H9 (cell line): ENCODE data around the gene FAAH. TPM values are rescaled to one million over a fixed set of nuclear protein-coding genes. Genes with fewer than 3 reads are reported as not detected.

ENCODE experiments used
- DNase-seq: peaks from one replicate; pipeline ENCODE4 v3.0.0-alpha.2; 2017
- H2AFZ ChIP-seq: one replicate; pipeline ENCODE4 v1.6.1; 2013; ENCODE audit warnings: mild to moderate bottlenecking, low read length, control low read depth, moderate library complexity
- H2AK5ac ChIP-seq: 2 replicates; pipeline ENCODE4 v1.6.1; 2013; ENCODE audit warnings: low read length, control low read depth, mixed read lengths; ENCODE audit not compliant: insufficient read length
- H2BK120ac ChIP-seq: one replicate; pipeline ENCODE4 v1.6.1; 2013; ENCODE audit warnings: low read depth, mild to moderate bottlenecking, low read length, control low read depth, inconsistent platforms; ENCODE audit not compliant: poor library complexity, severe bottlenecking
- H2BK12ac ChIP-seq: 2 replicates; pipeline ENCODE4 v1.6.1; 2013; ENCODE audit warnings: low read length, control low read depth, mixed read lengths, low read depth; ENCODE audit not compliant: insufficient read length
- H2BK15ac ChIP-seq: 2 replicates; pipeline ENCODE4 v1.6.1; 2013; ENCODE audit warnings: low read depth, low read length, control low read depth
- H2BK20ac ChIP-seq: one replicate; pipeline ENCODE4 v1.6.1; 2013; ENCODE audit warnings: low read depth, mild to moderate bottlenecking, low read length, control low read depth, inconsistent platforms; ENCODE audit not compliant: poor library complexity, severe bottlenecking
- H2BK5ac ChIP-seq: 2 replicates; pipeline ENCODE4 v1.6.1; 2013; ENCODE audit warnings: low read length, control low read depth, mixed read lengths; ENCODE audit not compliant: insufficient read length
- H3K14ac ChIP-seq: 2 replicates; pipeline ENCODE4 v1.6.1; 2013; ENCODE audit warnings: low read length, control low read depth; ENCODE audit not compliant: insufficient read depth
- H3K18ac ChIP-seq: 2 replicates; pipeline ENCODE4 v1.6.1; 2013; ENCODE audit warnings: low read depth, mild to moderate bottlenecking, mixed read lengths, low read length, control low read depth; ENCODE audit not compliant: insufficient read length
- H3K23ac ChIP-seq: 2 replicates; pipeline ENCODE4 v1.6.1; 2013; ENCODE audit warnings: low read length, control low read depth, mixed read lengths, low read depth; ENCODE audit not compliant: insufficient read length
- H3K23me2 ChIP-seq: 2 replicates; pipeline ENCODE4 v1.6.1; 2013; ENCODE audit warnings: low read depth, mild to moderate bottlenecking, mixed read lengths, low read length, control low read depth; ENCODE audit not compliant: insufficient read length, poor library complexity, severe bottlenecking
- H3K27ac ChIP-seq: 2 replicates; pipeline ENCODE4 v1.5.1; 2013; ENCODE audit warnings: low read length, control low read depth, mixed read lengths, low read depth; ENCODE audit not compliant: insufficient read length
- H3K27me3 ChIP-seq: 2 replicates; pipeline ENCODE4 v1.6.1; 2013; ENCODE audit warnings: low read length, control low read depth, inconsistent platforms; ENCODE audit not compliant: insufficient read depth
- H3K4ac ChIP-seq: 2 replicates; pipeline ENCODE4 v1.6.1; 2013; ENCODE audit warnings: low read depth, mild to moderate bottlenecking, control low read depth, inconsistent platforms, low read length, moderate library complexity
- H3K4me1 ChIP-seq: 2 replicates; pipeline ENCODE4 v1.6.1; 2013; ENCODE audit warnings: low read length, control low read depth, inconsistent platforms; ENCODE audit not compliant: insufficient read depth
- H3K4me2 ChIP-seq: 2 replicates; pipeline ENCODE4 v1.6.1; 2013; ENCODE audit warnings: low read length, control low read depth, mixed read lengths; ENCODE audit not compliant: insufficient read length, insufficient read depth
- H3K56ac ChIP-seq: 2 replicates; pipeline ENCODE4 v1.6.1; 2013; ENCODE audit warnings: low read depth, mild to moderate bottlenecking, mixed read lengths, low read length, control low read depth; ENCODE audit not compliant: insufficient read length
- H3K79me1 ChIP-seq: 2 replicates; pipeline ENCODE4 v1.6.1; 2013; ENCODE audit warnings: low read depth, mild to moderate bottlenecking, moderate library complexity, low read length, control low read depth, inconsistent platforms; ENCODE audit not compliant: insufficient read depth, poor library complexity, severe bottlenecking
- H3K79me2 ChIP-seq: 2 replicates; pipeline ENCODE4 v1.6.1; 2013; ENCODE audit warnings: low read length, control low read depth, inconsistent platforms; ENCODE audit not compliant: insufficient read depth
- H3K9ac ChIP-seq: 2 replicates; pipeline ENCODE4 v1.6.1; 2013; ENCODE audit warnings: low read length, control low read depth, mixed read lengths; ENCODE audit not compliant: insufficient read length; ENCODE audit errors: extremely low read depth
- H3K9me3 ChIP-seq: one replicate; pipeline ENCODE4 v1.6.1; 2013; ENCODE audit warnings: low read depth, low read length, inconsistent platforms; ENCODE audit not compliant: control insufficient read depth
- H3T11ph ChIP-seq: one replicate; pipeline ENCODE4 v1.6.1; 2013; ENCODE audit warnings: mild to moderate bottlenecking, low read length, control low read depth, inconsistent platforms
- H4K20me1 ChIP-seq: one replicate; pipeline ENCODE4 v1.6.1; 2013; ENCODE audit not compliant: control insufficient read depth, insufficient read length, insufficient read depth
- H4K5ac ChIP-seq: 2 replicates; pipeline ENCODE4 v1.6.1; 2013; ENCODE audit warnings: low read depth, mild to moderate bottlenecking, mixed read lengths, low read length, control low read depth; ENCODE audit not compliant: insufficient read length
- H4K8ac ChIP-seq: replicated peaks from 2 replicates; pipeline ENCODE4 v1.6.1; 2013; ENCODE audit warnings: low read length, control low read depth, mixed read lengths, low read depth; ENCODE audit not compliant: insufficient read length
- H4K91ac ChIP-seq: 2 replicates; pipeline ENCODE4 v1.6.1; 2013; ENCODE audit warnings: low read depth, mild to moderate bottlenecking, moderate library complexity, mixed read lengths, low read length, control low read depth; ENCODE audit not compliant: insufficient read length
- H3K27ac Mint-ChIP-seq, 3 experiments: 2 replicates in 2 of 3; 3 replicates in 1 of 3; pipeline ENCODE4 v1.8.0; 2020 to 2021; ENCODE audit warnings: mixed read lengths in 3 of 3, mild to moderate bottlenecking in 1 of 3, moderate library complexity in 1 of 3
- H3K27me3 Mint-ChIP-seq: 2 replicates; pipeline ENCODE4 v1.8.0; 2021; ENCODE audit warnings: low read depth, mild to moderate bottlenecking, moderate library complexity, mixed read lengths
- H3K36me3 Mint-ChIP-seq, 3 experiments: 2 replicates in 2 of 3; 3 replicates in 1 of 3; pipeline ENCODE4 v1.8.0; 2020 to 2021; ENCODE audit warnings: low read depth in 3 of 3, mixed read lengths in 3 of 3; ENCODE audit not compliant: insufficient read depth in 1 of 3
- H3K4me1 Mint-ChIP-seq, 2 experiments: 2 replicates each; pipeline ENCODE4 v1.8.0; 2020; ENCODE audit warnings: mixed read lengths in 2 of 2
- H3K4me3 Mint-ChIP-seq, 2 experiments: 2 replicates in 1 of 2; 3 replicates in 1 of 2; pipeline ENCODE4 v1.8.0; 2020 to 2021; ENCODE audit warnings: mild to moderate bottlenecking in 2 of 2, mixed read lengths in 2 of 2, moderate library complexity in 1 of 2
- H3K9me3 Mint-ChIP-seq, 2 experiments: 2 replicates in 1 of 2; 3 replicates in 1 of 2; pipeline ENCODE4 v1.8.0; 2020; ENCODE audit warnings: mild to moderate bottlenecking in 2 of 2, mixed read lengths in 2 of 2, moderate library complexity in 1 of 2
- CTCF ChIP-seq: fragments of 200-600 bp; sonication (generic); conservative IDR thresholded peaks from 3 replicates; pipeline ENCODE4 v1.8.0; 2021; ENCODE audit warnings: antibody characterized with exemption, mild to moderate bottlenecking
- WGBS: extraction: QIAGEN DNeasy Blood & Tissue Kit; methylation state at CpG from one replicate; pipeline ENCODE4 v1.1.7; 2013; ENCODE audit warnings: missing lambda C conversion rate, low lambda C conversion rate, mixed read lengths; ENCODE audit not compliant: insufficient read length; ENCODE audit errors: extremely low coverage; 5-methylcytosine and 5-hydroxymethylcytosine counted together
- total RNA-seq: library from RNA; stranded (reverse); gene quantifications from 2 replicates; pipeline ENCODE4 v1.2.1, GENCODE V29; 2021

FAAH gene
- total RNA-seq, 1 experiment from 2014 or later, result 18.9 TPM

DNA sequence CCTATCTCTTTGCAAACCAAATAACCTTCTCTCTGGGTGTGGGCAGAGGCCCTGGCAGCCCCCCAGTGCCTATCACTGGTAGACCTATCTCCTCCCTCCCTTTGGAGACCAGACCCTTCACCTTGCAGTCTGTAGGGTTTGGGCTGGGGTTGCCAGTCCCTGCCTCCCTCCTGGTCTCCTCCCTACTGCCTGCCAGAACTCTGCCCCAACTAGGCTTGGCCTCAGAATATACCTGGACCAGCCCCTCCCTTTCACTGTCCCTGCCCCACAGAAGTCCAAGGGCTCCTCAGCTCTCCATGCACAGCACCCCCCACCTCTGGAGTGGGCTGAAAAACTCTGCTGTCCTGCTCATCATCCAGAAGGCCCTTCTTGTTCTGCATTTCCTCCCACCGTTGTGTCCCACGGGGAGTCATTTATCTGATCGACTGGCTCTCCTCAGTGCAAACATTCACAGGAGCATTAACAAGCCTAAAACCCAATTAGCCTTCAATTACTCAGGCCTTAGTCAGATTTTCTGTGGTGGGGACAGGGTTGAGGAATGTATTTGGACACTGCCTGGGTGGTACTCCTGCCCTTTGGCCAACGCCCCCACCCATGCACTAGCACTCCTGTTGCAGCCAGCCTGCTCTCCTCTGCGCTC lies 67.8 kb downstream of the FAAH start:
- no peak overlapping the region; the same call in 1 of the 2 replicates for H3K14ac ChIP-seq
- H4K8ac ChIP-seq, result no peak overlapping the region
- H3K23me2 ChIP-seq, result peaks cover 7% of the 10 kb centered on the region
- peaks cover 4% of the 10 kb centered on the region for H3K4me1 ChIP-seq
- no peaks in the 10 kb centered on the region for H4K20me1 ChIP-seq
- H2BK12ac ChIP-seq, result no peak overlapping the region
- no peak overlapping the region for H3K18ac ChIP-seq
- no peak overlapping the region for H2BK15ac ChIP-seq
- peaks cover 0 to 3% of the 10 kb centered on the region in 2 experiments; a peak in 1 of 5 replicates for H3K9me3 Mint-ChIP-seq
- no peak overlapping the region for H3K4me2 ChIP-seq
- no peak overlapping the region for H2AFZ ChIP-seq
- no peak for DNase-seq
- no peaks in the 10 kb centered on the region for H3K36me3 Mint-ChIP-seq
- no peak overlapping the region for H3K56ac ChIP-seq
- no peak overlapping the region for H3K9ac ChIP-seq
- no peak overlapping the region for H2AK5ac ChIP-seq
- no peak overlapping the region for H4K5ac ChIP-seq
- no peaks in the 10 kb centered on the region for H3K79me1 ChIP-seq
- no peak overlapping the region for H4K91ac ChIP-seq
- TF ChIP-seq CTCF, result no peak
- H2BK120ac ChIP-seq, result no peak overlapping the region
- peaks cover 98% of the 10 kb centered on the region for H3K27me3 Mint-ChIP-seq
- no peak overlapping the region for H2BK5ac ChIP-seq
- peaks cover 51 to 75% of the 10 kb centered on the region in 2 experiments for H3K4me1 Mint-ChIP-seq
- H3K4me3 Mint-ChIP-seq, result no peak overlapping the region; a peak in 1 of 5 replicates
- WGBS, result no CpG with 5 or more reads among the region's 5 CpGs
- no peak overlapping the region for H3K23ac ChIP-seq
- peaks cover 10% of the 10 kb centered on the region; the same call in 1 of the 2 replicates for H3K27me3 ChIP-seq
- H3K27ac Mint-ChIP-seq, result no peak overlapping the region
- no peaks in the 10 kb centered on the region for H3K79me2 ChIP-seq
- H3K9me3 ChIP-seq, result no peaks in the 10 kb centered on the region
- no peak overlapping the region for H3T11ph ChIP-seq
- no peak overlapping the region for H3K4ac ChIP-seq
- no peak overlapping the region for H2BK20ac ChIP-seq
- H3K27ac ChIP-seq, result no peak overlapping the region

Other genes starting within 250 kb of the FAAH start
- gene TSPAN1, start 219.2 kb upstream of the FAAH start, total RNA-seq, result not detected in 2 replicates
- not detected in 2 replicates for gene P3R3URF, start 217.8 kb upstream of the FAAH start, total RNA-seq
- gene POMGNT1, start 195.9 kb upstream of the FAAH start, total RNA-seq, result 60.0 and 62.6 TPM in 2 replicates
- 3.0 TPM in 2 replicates for gene LURAP1, start 191.0 kb upstream of the FAAH start, total RNA-seq
- 43.4 and 46.8 TPM in 2 replicates for gene RAD54L, start 146.6 kb upstream of the FAAH start, total RNA-seq
- 59.4 and 62.6 TPM in 2 replicates for gene LRRC41, start 90.7 kb upstream of the FAAH start, total RNA-seq
- gene UQCRH, start 90.6 kb upstream of the FAAH start, total RNA-seq, result 502 and 508 TPM in 2 replicates
- 17.5 and 20.4 TPM in 2 replicates for gene NSUN4, start 53.5 kb upstream of the FAAH start, total RNA-seq
- 2.3 and 2.5 TPM in 2 replicates for gene DMBX1, start 95.5 kb downstream of the FAAH start, total RNA-seq
- not detected in 2 replicates for gene KNCN, start 157.3 kb downstream of the FAAH start, total RNA-seq
- gene MKNK1, start 210.0 kb downstream of the FAAH start, total RNA-seq, result 12.9 and 13.4 TPM in 2 replicates
- gene MOB3C, start 222.5 kb downstream of the FAAH start, total RNA-seq, result 3.2 and 4.1 TPM in 2 replicates